ENCODE data around the gene TMPRSS13.

TMPRSS13 gene

GRCh38 chr11:117884994-117885393 lies 44.2 kb downstream of the TMPRSS13 start:
- DNase-seq = no peak

- no peak for DNase-seq
Observed at GRCh38 chr11:117883063-117883462, 46.1 kb downstream of the TMPRSS13 start.

- no peak for DNase-seq
Observed at GRCh38 chr11:117882311-117882905, 46.8 kb downstream of the TMPRSS13 start.

GRCh38 chr11:117881217-117881616 lies 48.0 kb downstream of the TMPRSS13 start:
- DNase-seq = no peak

- DNase-seq = no peak
Observed at GRCh38 chr11:117879516-117880480, 49.4 kb downstream of the TMPRSS13 start.

- no peak for DNase-seq
Observed at GRCh38 chr11:117878939-117879475, 50.2 kb downstream of the TMPRSS13 start.

GRCh38 chr11:117878314-117878938 lies 50.8 kb downstream of the TMPRSS13 start:
- DNase-seq = no peak

- no peak for DNase-seq
Observed at GRCh38 chr11:117877120-117877784, 52.0 kb downstream of the TMPRSS13 start.

- DNase-seq = no peak
Observed at GRCh38 chr11:117876341-117877119, 52.7 kb downstream of the TMPRSS13 start, which contains the start of gene FXYD6. Gene FXYD6, minus strand, starts transcription at chr11:117876658. Its CDS starts 33,882 bp downstream, at chr11:117842776.

GRCh38 chr11:117876059-117876340 lies 53.2 kb downstream of the TMPRSS13 start:
- no peak for DNase-seq

- peak in 1 of 2 donors; percentile 23 for DNase-seq
Observed at GRCh38 chr11:117875382-117876058, 53.7 kb downstream of the TMPRSS13 start.

- no peak for DNase-seq
Observed at GRCh38 chr11:117874910-117875381, 54.3 kb downstream of the TMPRSS13 start.

GRCh38 chr11:117874253-117874909 lies 54.8 kb downstream of the TMPRSS13 start:
- DNase-seq = no peak

GRCh38 chr11:117873828-117874125 lies 55.4 kb downstream of the TMPRSS13 start:
- DNase-seq = no peak

GRCh38 chr11:117872975-117873827 lies 56.0 kb downstream of the TMPRSS13 start:
- DNase-seq = no peak

GRCh38 chr11:117872420-117872961 lies 56.7 kb downstream of the TMPRSS13 start:
- DNase-seq = no peak

- no peak for DNase-seq
Observed at GRCh38 chr11:117871784-117872183, 57.4 kb downstream of the TMPRSS13 start.

- no peak for DNase-seq
Observed at GRCh38 chr11:117871160-117871559, 58.0 kb downstream of the TMPRSS13 start.

- DNase-seq = no peak
Observed at GRCh38 chr11:117870103-117870952, 58.9 kb downstream of the TMPRSS13 start.
